Measurements from ENCODE around the gene SP3. TPM values are rescaled to one million over a fixed set of nuclear protein-coding genes. Genes with fewer than 3 reads are reported as not detected.
A peak's percentile ranks its signal among the peaks of the same experiment; 100 is the strongest.

Gene SP3
- total and polyA plus RNA-seq, 2 of the 8 experiments (the other 6 are each of a cell fraction or from before 2014, with no cell fraction given), result 31.0 to 92.1 TPM

DNA sequence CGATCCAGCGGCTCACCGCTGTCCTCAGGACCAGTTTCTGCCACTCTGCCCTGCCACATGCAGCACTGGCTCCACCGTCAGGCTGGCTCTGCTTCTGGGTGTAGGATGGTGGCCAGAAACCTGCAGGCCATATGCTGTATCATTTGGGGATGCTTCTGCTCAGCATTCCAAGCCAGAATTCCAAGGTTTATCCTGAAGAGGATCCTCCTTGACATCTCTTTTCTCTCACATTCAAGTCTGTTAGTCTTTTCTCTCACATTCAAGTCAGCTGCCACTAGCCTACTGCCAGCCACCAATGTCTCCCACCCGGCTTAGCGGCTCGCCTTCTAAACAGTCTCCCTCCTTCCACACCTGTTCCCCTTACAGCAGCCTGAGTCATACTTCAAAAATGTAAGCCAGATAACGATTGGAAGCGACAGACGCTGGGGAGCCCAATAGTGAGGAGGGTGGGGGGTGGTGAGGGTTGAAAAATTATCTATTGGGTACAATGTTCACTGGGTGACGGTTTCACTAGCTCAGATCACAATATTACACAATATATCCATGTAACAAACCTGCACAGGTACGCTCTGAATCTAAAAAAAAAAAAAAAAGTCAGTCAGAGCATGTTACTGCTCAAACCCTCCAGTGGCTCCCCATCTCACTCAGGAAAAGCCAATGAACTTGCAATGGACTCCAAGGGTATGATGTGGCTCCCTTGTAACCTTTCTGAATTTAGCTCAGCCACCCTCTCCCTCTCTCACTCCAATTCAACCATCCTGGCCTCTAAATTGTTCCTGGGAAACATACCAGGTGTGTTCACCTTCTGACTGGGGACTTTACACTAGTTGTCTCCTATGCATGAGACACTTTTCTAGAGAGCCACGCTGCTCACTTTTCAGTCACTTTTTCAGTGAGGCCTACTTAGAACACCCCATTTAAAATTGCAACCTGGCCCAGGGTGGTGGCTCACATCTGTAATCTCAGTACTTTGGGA, 38.8 kb upstream of the SP3 start:
- no peak overlapping the region for H2AFZ ChIP-seq (ENCODE audit: low read length)
- H2BK120ac ChIP-seq (replicated peaks; ENCODE audit: low read depth, low read length), result no peak overlapping the region
- H3K4ac ChIP-seq (replicated peaks; ENCODE audit: insufficient read length, low read depth, low read length), result no peak overlapping the region
- CTCF ChIA-PET (ENCODE audit: partially characterized antibody), result interaction anchor here (0.6 to 1.3 kb wide), 7 partner anchors 17 to 428 kb away, joined by 3 read pairs; no protein-coding TSS in a partner anchor
- H3K27ac ChIP-seq (ENCODE audit: low read depth, low read length), result no peak overlapping the region
- no peaks in the 10 kb centered on the region; a peak in 1 of 7 replicates for H3K4me1 ChIP-seq (replicated peaks in 1 of 4; ENCODE audit: control insufficient read depth in 3 of 4, insufficient read depth in 4 of 4, low read length in 3 of 4)
- H3K56ac ChIP-seq (replicated peaks; ENCODE audit: insufficient read length, low read depth, low read length), result no peak overlapping the region
- H4K8ac ChIP-seq (ENCODE audit: extremely low read depth, insufficient read depth, low read length), result no peak overlapping the region
- TF ChIP-seq KDM5A (IDR thresholded peaks at IDR 0.05; ENCODE audit: low read length) (no peak), NANOG (IDR thresholded peaks at IDR 0.05; ENCODE audit: insufficient read depth, low read depth, low read length, poor library complexity, severe bottlenecking) (no peak), RBBP5 (IDR thresholded peaks at IDR 0.05; ENCODE audit: borderline replicate concordance, low read depth, low read length) (no peak), RAD21 (IDR thresholded peaks at IDR 0.05 in 1 of 2, conservative IDR thresholded peaks at IDR 0.05 in 1 of 2; ENCODE audit: low read depth in 2 of 2, low read length in 2 of 2) (peak; percentile 63 to 75)
- TF ChIP-seq, protein P1, sequence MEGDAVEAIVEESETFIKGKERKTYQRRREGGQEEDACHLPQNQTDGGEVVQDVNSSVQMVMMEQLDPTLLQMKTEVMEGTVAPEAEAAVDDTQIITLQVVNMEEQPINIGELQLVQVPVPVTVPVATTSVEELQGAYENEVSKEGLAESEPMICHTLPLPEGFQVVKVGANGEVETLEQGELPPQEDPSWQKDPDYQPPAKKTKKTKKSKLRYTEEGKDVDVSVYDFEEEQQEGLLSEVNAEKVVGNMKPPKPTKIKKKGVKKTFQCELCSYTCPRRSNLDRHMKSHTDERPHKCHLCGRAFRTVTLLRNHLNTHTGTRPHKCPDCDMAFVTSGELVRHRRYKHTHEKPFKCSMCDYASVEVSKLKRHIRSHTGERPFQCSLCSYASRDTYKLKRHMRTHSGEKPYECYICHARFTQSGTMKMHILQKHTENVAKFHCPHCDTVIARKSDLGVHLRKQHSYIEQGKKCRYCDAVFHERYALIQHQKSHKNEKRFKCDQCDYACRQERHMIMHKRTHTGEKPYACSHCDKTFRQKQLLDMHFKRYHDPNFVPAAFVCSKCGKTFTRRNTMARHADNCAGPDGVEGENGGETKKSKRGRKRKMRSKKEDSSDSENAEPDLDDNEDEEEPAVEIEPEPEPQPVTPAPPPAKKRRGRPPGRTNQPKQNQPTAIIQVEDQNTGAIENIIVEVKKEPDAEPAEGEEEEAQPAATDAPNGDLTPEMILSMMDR (IDR thresholded peaks at IDR 0.05; ENCODE audit: control extremely low read depth in 1 of 3, insufficient read depth in 1 of 3, low read depth in 1 of 3, low read length in 3 of 3), result peak; percentile 47 to 57 (median 52); a peak in 3 of 4 replicates
- TF ChIP-seq, protein P2, sequence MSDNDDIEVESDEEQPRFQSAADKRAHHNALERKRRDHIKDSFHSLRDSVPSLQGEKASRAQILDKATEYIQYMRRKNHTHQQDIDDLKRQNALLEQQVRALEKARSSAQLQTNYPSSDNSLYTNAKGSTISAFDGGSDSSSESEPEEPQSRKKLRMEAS (IDR thresholded peaks at IDR 0.05), result peak; percentile 60; the same call in 1 of the 2 replicates
- H3K14ac ChIP-seq (ENCODE audit: insufficient read length), result no peak overlapping the region
- WGBS, 2 experiments (ENCODE audit: extremely low coverage in 1 of 2, insufficient coverage in 1 of 2, insufficient read length in 1 of 2, insufficient replicate concordance in 2 of 2, low coverage in 1 of 2, low lambda C conversion rate in 2 of 2, missing lambda C conversion rate in 1 of 2), result 86% methylated on average over 12 of the region's 13 CpGs; no CpG with 5 or more reads in 1 of the 2 experiments
- DNase-seq (ENCODE audit: low read depth in 1 of 2, low spot score in 2 of 2) (no peak), FAIRE-seq (no peak)
- no peak overlapping the region for H2BK5ac ChIP-seq (ENCODE audit: low read depth, low read length)
- no peak overlapping the region for H3K4me3 ChIP-seq (ENCODE audit: extremely low read depth in 1 of 4, insufficient read depth in 2 of 4, low read depth in 3 of 4, low read length in 4 of 4)
- H3K79me1 ChIP-seq (ENCODE audit: low read depth, low read length), result no peaks in the 10 kb centered on the region
- H3K79me2 ChIP-seq (ENCODE audit: control insufficient read depth in 1 of 2, insufficient read depth in 2 of 2, low read length in 2 of 2), result no peaks in the 10 kb centered on the region
- no peak overlapping the region for H4K91ac ChIP-seq (replicated peaks; ENCODE audit: insufficient read length, low read length)
- no peak overlapping the region for H2BK12ac ChIP-seq (ENCODE audit: low read depth, low read length)
- H3K27me3 ChIP-seq (replicated peaks in 1 of 4; ENCODE audit: control insufficient read depth in 3 of 4, extremely low read depth in 1 of 4, insufficient read depth in 3 of 4, low read length in 3 of 4), result no peaks in the 10 kb centered on the region
- no peaks in the 10 kb centered on the region for H3K23me2 ChIP-seq (ENCODE audit: low read depth, low read length)
- no peaks in the 10 kb centered on the region for H3K36me3 ChIP-seq (ENCODE audit: control insufficient read depth in 2 of 4, insufficient read depth in 4 of 4, low read length in 3 of 4)
- H2BK20ac ChIP-seq (ENCODE audit: low read length), result no peak overlapping the region
- no peaks in the 10 kb centered on the region; a peak in 1 of 4 replicates for H3K9me3 ChIP-seq (ENCODE audit: insufficient read depth in 2 of 2, low read depth in 1 of 2, low read length in 1 of 2)
- H4K5ac ChIP-seq (ENCODE audit: insufficient read length, low read depth, low read length), result no peak overlapping the region
- H3K23ac ChIP-seq (ENCODE audit: insufficient read length), result no peak overlapping the region
- H4K20me1 ChIP-seq (replicated peaks in 1 of 2; ENCODE audit: control insufficient read depth in 1 of 2, insufficient read depth in 2 of 2, low read length in 2 of 2), result no peaks in the 10 kb centered on the region
- POLR2A ChIA-PET (ENCODE audit: partially characterized antibody), result no interaction called here
- no peak overlapping the region for H3K4me2 ChIP-seq (ENCODE audit: insufficient read depth in 1 of 2, low read depth in 2 of 2, low read length in 2 of 2)
- no peak overlapping the region for H2AK5ac ChIP-seq (ENCODE audit: low read depth, low read length)
- H3K18ac ChIP-seq (ENCODE audit: extremely low read depth, low read length), result no peak overlapping the region
- no peak overlapping the region for H2BK15ac ChIP-seq (ENCODE audit: low read length)
- no peak overlapping the region for H3K9ac ChIP-seq (replicated peaks in 1 of 4; ENCODE audit: extremely low read depth in 1 of 4, low read depth in 3 of 4, low read length in 3 of 4)

Data from H1 (cell line).